ENCODE data around the gene SERPINA5.
"Not testable (repeated sequence)": the region's sequence is repeated elsewhere in the genome, so short reads cannot be mapped to it uniquely, and the experiment has no call there.

The SERPINA5 gene

GRCh38 chr14:94601884-94602391 is 20.7 kb downstream of the SERPINA5 start:
- no peak for DNase-seq (ENCODE audit: low spot score)

DNA sequence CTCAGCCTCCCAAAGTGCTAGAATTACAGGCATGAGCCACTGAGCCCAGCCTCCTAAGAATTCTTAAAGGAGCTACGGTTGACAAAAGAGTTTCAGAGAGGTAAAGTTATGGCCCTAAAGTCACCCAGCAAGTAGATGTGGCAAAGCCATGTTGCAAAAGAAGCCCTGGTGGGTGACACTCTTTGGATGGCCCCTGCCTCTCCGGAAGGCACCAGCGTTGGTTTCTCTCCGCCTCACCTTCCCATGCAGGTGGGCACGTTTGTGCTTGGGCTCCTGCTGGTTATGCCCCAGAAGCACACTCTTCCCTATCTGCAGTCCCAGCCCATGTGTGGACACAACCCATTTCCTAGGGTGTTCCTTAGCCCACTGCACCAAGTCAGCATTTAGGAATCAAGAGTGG is 21.5 kb downstream of the SERPINA5 start:
- DNase-seq (ENCODE audit: low spot score) = no peak

DNA sequence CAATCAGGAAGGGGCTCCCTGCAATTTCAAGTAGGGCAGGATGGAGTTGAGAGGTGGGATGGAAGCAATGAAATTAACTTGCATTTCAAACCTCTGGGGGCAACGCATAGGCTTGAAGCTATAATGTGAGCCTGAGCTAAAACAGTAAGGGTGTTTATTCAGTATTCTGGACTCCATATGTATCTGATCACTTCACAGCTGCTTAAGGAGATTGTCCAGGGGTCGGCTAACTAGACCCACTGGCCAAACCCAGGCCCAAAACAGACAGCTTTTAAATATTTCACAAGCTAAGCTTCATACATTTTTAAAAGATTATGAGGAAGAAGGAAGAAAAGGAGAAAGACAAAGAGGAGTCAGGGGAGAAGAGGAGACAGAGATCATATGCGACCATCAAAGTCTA is 24.1 kb downstream of the SERPINA5 start:
- DNase-seq (ENCODE audit: low spot score) = no peak

DNA sequence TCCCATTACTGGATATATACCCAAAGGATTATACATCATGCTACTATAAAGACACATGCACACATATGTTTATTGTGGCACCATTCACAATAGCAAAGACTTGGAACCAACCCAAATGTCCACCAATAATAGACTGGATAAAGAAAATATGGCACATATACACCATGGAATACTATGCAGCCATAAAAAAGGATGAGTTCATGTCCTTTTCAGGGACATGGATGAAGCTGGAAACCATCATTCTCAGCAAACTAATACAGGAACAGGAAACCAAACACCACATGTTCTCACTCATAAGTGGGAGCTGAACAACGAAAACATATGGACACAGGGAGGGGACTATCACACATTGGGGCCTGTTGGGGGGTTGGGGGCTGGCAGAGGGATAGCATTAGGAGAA is 27.7 kb downstream of the SERPINA5 start:
- not testable (repeated sequence) for DNase-seq (ENCODE audit: low spot score)

DNA sequence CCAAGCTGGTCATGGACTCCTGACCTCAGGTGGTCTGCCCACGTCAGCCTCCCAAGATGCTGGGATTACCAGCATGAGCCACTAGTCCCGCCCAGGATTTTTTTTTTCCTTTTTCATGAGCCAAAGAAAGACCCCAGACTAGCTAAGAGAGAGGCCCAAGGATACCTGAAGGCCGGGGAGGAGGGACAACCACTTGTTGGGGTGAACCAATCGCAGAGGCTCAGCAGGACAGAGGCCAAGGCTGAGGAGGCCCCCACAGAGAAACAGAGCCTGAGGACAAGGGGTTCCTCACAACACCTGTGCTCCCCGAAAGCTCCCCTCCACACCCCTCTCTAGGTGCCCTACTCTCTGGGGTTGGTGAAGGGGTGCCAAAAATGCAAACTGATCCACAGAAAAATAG is 30.0 kb downstream of the SERPINA5 start:
- no peak for DNase-seq (ENCODE audit: low spot score)

DNA sequence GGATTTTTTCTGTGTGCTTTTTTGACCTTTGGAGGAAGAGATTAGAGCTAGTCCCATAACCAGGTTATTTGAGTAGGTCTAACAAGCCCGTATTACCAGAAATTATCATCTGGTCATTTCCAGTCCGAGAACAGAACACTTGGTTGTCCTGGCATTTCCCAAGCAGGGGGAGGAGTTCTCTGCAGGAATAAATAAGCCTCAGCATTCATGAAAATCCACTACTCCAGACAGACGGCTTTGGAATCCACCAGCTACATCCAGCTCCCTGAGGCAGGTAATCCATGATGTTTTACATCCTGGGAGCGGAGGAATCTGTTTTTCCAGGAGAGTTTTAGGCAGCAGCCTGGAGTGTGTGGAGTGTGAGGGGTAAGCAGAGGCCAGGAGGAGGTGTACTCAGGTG is 30.9 kb downstream of the SERPINA5 start, which contains the start of gene SERPINA3:
TSS of gene SERPINA3 (plus strand) at position 218 of the 400 bp plus-strand sequence. CDS start 2,051 bp downstream, outside the sequence.
- no peak for DNase-seq (ENCODE audit: low spot score)

- no peak for DNase-seq (ENCODE audit: low spot score)
Observed at GRCh38 chr14:94612580-94613554, 31.6 kb downstream of the SERPINA5 start.

DNA sequence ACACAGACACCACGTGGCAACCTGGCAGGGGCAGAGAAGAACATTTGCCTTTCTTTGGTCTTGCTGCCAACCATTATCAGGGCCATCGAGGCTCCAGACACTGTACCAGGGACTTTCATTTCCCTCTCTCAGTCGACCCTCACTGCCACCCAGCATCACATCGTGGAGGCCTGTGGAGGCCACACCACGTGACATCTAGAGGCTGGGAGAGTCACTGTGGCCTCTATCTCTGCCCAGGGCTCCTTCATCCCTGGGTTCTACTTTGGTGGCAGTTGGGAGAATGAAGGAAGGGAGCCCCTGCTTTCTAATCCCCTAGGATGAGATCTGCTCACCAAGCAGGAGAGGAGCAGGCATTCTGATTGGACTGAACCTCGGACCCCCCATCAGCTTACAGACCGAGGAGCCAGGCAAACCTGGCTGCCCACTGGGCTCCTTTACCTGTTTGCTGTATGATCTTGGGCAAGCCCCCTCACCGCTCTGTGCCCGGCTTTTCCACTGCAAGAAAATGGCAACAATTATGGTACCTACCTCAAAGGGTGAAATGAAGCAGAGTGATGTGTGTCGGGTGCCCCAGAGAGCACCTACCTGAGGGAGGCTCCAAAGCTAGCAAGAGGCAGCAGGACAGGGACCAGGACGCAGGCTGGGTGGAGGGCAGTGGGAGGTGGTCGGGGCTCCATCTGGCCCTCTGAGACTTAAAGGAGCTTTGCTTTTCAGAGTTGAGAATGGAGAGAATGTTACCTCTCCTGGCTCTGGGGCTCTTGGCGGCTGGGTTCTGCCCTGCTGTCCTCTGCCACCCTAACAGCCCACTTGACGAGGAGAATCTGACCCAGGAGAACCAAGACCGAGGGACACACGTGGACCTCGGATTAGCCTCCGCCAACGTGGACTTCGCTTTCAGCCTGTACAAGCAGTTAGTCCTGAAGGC is 32.8 kb downstream of the SERPINA5 start:
- DNase-seq (ENCODE audit: low spot score) = no peak

DNA sequence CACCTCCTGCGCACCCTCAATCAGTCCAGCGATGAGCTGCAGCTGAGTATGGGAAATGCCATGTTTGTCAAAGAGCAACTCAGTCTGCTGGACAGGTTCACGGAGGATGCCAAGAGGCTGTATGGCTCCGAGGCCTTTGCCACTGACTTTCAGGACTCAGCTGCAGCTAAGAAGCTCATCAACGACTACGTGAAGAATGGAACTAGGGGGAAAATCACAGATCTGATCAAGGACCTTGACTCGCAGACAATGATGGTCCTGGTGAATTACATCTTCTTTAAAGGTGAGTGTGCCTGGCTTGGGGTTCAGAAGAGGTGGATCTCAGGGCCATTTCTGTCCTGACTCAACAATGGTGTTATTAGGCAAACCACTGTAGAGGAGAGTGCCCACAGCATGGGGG is 33.6 kb downstream of the SERPINA5 start:
- no peak for DNase-seq (ENCODE audit: low spot score)

DNA sequence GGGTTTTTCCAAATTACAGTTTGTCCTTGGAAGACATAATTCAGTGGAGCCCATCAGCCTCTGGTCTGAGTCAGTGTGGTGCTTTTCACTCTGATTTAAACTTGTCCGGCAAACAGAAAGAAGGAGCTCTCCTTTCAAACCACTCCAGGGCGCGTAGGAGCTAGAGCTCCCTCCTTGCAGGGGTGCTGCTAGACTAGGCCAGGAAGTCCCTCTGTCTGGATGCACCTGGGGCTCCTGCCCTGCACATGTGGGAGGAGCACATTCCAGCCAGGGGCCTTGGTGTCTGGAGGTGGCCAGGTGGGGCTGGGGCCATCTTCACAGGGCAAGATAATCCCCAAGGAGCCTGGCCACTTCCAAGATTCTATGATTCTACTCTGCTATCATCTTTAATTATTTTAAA is 34.0 kb downstream of the SERPINA5 start:
- no peak for DNase-seq (ENCODE audit: low spot score)

- DNase-seq (ENCODE audit: low spot score) = no peak
Observed at GRCh38 chr14:94615823-94616570, 34.8 kb downstream of the SERPINA5 start.

- DNase-seq (ENCODE audit: low spot score) = no peak
Observed at GRCh38 chr14:94617366-94617941, 36.2 kb downstream of the SERPINA5 start.

DNA sequence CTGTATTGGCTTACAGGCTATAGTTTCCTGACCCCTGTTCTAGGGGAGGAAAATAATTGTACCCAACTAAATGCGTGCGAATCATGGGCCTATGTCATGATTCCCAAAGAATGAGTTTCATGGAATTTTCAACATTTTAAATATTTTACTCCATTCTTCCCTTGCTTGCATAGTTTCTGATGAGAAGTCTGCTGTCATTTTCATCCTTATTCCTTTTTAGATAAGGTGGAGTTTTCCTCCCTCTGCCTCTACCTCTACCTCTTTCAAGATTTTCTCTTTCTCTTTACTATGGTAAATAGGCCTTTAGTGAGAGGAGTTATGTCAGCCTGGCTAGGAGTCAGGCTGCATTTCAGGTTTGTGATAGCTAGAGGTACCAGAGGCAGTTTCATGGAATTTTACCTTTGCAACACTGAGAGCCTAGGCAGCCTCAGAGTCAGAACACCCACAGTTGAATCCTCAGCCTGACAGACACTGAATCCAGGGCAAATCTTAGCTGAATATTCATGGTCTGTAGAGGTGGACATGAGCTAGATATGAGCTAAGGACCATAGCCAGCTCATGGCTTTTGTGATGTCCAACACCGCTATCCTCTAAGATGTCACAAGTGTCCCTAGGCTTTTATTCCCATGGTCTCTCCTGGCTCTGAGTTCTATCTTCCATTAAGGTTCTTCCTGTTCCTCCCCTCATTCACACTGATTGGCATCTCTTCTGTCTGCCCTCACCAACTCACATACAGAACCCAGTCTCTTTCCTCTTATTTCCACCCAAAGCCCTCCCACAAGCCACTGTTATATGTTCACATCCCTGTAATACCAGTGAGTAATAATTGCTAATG is 37.0 kb downstream of the SERPINA5 start:
- no peak for DNase-seq (ENCODE audit: low spot score)

GRCh38 chr14:94619297-94619696 is 38.1 kb downstream of the SERPINA5 start:
- DNase-seq (ENCODE audit: low spot score) = no peak

DNA sequence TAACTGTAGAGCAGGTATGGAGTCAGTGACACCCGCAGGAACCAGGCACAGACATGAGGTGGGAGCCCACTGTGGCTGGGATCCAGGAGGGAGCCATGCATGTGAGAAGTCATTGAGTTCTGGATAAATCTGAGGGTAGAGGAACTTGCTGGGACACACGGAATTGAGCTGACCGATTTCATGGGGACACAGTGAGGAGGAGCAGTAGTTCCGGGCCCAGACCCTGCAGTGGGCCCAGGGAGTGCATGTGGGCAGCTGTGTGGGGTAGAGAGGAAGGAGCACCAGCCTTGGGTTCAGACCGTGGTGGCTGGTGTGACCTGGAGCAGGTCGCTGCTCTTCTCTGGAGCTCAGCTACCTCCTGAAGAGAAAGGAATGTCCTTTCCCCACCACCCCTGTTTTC is 39.4 kb downstream of the SERPINA5 start:
- DNase-seq (ENCODE audit: low spot score) = no peak

GRCh38 chr14:94621358-94622134 is 40.3 kb downstream of the SERPINA5 start:
- no peak for DNase-seq (ENCODE audit: low spot score)

DNA sequence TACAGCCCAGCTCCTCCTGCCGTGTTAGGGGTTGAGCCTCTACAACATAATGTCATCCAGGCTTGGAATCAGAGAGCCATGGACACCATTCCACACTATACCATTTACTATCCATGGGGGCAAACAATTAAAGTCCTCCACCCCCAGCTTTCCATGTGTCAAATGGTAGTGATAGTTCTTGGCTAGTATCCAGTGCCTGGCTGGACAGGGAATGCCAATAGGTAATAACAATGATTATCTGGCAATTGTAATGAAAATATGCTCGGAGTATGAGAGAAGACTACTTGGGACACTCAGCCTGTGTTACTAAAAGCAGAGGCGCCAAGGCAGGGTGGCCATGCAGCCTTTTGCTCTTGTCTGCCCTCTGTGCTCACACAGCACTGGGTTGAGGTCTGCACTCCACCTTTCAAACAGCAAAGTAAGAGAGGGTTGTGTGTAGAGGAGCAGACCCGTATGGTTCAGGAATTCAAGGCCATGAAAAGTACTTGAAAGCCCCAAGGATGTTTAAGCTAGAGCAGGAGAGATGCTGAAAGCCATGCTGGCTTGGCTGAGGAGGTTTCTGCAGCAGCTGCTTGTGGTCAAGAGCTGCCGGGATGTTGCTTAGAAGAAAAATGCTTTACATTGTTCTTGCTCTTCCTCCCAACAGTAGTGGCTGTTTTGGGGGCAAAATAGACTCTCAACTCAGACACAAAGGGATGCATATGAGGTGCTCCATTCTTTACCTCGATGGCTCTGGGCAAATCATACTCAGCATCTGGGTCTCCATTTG is 41.6 kb downstream of the SERPINA5 start:
- no peak for DNase-seq (ENCODE audit: low spot score)

- no peak for DNase-seq (ENCODE audit: low spot score)
Observed at GRCh38 chr14:94623422-94623809, 42.2 kb downstream of the SERPINA5 start.
